Right lung (tissue), 5 donors: ENCODE measurements around the gene CDC42EP3. TPM values are rescaled to one million over a fixed set of nuclear protein-coding genes. Genes with fewer than 3 reads are reported as not detected.

Source experiments
- DNase-seq, 2 donors: peaks; one replicate each; pipeline ENCODE4 v3.0.0-alpha.2; 2013
- polyA plus RNA-seq, 5 donors: library from polyadenylated mRNA; unstranded; fragments of 120-200 nt; gene quantifications; one replicate each; pipeline versions ENCODE4 v1.2.1 to v1.2.3, GENCODE V29; 2013; ENCODE audit warnings: inconsistent platforms in 1 of 5, low replicate concordance in 1 of 5; ENCODE audit not compliant: insufficient read length in 5 of 5, insufficient read depth in 1 of 5

CDC42EP3 gene
- polyA plus RNA-seq, 5 donors: 18.0 to 26.6 (median 22.3) TPM

DNA sequence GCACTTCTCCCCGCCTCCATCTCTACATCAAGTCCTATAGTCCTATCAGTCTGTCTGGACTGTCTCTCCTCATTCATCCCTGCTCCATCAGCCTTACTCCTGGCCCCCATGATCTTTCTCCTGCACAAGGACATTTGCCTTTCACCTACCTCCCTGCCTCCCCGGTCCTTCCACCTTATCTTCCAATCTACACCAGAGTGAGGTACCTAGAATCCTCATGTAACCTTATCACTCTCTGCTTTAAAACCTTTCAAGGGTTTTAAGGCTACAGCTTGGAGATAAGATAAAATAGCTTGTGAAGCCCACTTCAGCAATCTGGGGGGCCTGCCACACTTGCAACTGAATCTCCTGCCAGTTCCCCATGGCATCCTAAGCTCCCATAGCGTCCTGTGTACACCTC, 12.8 kb downstream of the CDC42EP3 start:
- DNase-seq: no peak

DNA sequence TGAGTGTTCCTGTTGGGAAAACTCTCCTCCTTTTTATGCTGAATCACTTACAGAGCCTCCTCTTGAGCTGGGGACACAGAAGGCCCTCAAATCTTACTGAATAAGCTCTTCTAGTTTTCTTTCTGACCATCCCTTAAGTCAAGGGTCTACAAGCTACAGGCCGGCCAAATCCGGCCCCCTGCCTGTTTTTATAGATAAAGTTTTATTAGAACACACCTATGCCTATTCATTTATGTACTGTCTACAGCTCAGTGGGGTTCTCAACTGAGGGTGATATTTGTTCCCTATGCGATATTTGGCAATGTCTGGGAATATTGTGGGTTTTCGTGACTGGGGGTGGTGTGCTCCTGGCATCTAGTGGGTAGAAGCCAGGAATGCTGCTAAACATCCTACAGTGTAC, 14.0 kb downstream of the CDC42EP3 start:
- no peak for DNase-seq

DNA sequence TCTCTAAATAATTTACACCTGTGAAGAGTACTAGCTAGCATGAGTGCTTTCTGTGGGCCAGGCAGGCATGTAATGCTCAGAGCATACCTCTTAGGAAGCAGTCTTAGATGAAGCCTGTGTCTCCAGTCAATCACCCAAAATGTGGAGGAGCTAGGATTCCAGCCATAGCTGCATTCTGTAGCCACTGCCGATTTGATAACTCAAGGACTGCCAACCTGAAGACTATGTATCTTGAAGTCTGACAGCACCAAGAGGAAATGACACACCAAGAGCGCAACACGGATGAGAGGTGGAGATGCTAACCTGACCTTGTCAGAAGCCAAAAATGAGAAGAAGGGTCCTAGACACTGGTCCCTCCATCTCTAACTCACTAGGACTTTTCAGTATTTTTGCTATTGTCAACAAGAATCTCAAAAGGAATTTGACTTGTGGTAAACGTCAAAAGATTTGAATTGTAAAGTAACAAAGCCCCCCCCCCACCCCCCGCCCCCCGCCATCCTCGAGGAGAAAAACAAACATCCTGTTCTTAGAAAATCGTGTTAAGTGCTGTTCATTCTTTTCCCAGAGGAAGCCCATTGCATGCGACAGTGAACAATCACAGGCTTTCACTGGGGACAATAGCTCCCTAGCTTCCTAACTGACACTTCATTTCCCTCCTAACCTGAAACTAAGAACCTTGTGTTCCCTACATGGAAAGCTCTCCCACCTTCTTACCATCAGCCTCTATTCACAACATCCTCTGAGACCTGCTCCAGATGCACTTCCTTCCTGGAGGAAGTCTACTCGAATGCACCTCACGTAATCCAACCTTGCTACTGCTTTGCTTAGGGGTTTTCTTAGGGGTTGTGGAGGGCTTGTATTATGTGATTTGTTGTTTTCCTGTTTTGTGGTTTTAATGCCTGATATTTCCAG, 14.7 kb downstream of the CDC42EP3 start:
- DNase-seq: no peak

DNA sequence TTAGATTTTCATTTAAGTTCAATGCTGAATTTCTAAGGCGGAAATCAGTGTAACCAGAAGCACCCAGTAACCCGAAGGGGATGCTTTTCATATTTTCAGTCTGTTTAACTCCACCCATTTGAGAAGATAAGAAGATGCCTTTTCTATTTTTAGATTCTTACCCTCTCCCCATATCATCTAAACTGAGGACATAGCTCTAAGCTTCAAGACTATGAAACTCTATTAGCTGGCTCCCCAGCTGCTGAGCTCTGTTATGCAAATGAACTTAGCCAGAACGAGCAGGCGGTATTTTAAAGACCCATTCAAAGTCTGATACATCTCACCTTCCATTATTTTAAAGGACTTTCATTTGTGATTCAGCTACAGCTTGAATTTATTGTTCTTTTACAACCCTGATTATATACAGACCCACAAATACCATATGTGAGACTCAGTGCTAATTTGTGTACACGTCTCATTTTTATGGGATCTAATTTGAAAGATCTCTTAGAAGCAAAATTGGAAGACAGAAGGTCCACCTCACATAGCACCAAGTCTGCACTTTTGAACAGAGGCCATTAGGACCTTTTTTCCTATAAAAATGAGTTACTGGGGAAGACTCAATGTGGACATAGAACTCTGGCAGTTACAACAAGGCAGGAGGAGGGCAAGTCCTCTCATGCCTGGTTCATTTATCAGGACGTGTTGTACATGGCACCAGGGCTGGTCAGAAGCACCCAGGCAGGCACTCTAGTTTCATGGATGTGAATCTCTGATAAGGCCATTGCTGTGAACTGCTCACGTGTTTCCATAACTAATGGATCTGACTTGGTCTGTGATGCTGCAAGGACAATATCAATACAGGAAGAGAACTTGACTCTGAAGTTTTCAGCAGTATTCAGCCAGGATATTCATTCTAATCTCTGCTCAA, 16.3 kb downstream of the CDC42EP3 start:
- no peak for DNase-seq

DNA sequence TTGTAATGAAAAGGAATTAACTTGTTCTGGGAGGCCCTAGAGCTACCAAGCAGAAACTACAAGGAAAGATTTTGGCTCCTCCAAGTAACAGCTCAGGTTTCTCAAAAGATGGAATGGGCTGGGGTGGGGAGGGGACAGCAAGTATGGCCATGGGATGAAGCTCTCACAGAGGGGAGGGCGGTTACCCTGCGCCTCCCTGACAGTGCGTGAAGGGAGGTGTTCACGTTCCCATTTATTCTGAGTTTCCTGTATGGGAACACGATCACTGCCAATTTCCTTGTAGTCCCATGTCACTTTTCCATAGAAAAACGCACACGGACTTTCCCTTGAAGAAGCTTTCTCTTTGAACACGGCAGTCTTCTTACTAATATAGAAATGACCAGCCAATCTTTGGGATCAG, 17.0 kb downstream of the CDC42EP3 start:
- DNase-seq: no peak

DNA sequence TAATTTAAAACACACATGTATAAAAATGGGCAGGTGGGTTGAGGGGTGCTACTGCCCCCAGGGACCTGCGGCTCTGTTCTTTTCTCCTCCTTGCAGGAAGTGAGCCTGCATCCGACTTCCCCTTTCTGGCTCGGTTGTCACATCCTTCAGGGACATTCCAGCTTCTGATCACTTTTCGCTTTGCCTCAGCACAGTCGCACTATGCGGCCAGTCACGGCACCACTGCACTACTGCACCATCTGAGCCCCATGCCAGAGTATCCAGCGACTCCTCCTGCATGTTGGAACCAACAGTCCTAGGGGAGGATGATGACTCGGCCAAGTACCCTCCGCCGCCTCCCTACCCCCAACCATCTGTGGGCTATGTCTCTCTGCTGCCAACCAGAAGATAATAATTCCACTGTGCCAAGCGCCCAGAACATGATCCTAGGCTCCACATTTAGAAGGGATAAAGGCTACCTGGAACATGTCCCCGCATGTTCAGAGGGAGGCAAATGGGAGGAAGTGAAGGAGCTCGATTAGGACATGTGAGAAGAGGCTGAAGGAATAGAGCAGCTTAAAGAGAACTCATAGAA, 17.6 kb downstream of the CDC42EP3 start:
- no peak for DNase-seq

DNA sequence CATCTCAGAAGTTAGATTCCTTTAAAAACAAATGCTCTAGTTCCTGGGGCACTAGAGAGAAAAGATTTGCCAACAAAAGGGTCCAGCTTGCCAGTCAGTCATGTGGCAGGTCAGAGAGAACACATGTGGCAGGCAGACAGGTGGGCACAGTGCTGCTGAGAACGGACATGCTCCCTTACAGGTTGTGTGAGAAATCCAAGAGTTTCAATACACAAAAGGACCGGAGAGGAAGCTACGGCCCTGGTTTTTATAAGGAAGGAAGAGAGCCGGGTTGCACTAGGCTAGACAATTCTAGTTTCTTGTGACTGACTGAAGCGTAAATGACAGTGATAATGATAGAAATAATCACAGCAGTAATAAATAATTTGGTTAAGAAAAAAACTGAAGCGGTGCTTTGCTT, 18.3 kb downstream of the CDC42EP3 start:
- no peak for DNase-seq

DNA sequence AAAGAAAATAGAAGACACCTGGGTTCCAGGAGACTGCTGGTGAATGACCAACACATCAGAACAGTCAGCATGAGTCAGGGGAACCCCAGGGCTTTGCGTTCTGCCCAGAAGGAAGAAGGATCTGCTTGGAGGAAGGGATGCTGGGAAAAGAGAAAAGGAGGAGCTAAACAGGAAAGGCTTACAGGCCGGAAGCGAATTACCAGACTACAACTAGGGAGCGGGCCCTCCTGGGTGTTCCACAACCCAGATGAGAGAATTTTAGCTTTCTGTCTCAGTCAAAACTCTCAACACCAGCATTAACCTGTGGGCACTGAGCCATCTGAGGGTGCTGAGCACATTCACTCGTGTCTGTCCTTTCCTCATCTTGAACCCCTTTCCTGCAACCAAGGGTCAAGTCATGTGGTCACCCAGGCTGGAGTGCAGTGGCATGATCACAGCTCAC, 19.2 kb downstream of the CDC42EP3 start:
- no peak for DNase-seq

DNA sequence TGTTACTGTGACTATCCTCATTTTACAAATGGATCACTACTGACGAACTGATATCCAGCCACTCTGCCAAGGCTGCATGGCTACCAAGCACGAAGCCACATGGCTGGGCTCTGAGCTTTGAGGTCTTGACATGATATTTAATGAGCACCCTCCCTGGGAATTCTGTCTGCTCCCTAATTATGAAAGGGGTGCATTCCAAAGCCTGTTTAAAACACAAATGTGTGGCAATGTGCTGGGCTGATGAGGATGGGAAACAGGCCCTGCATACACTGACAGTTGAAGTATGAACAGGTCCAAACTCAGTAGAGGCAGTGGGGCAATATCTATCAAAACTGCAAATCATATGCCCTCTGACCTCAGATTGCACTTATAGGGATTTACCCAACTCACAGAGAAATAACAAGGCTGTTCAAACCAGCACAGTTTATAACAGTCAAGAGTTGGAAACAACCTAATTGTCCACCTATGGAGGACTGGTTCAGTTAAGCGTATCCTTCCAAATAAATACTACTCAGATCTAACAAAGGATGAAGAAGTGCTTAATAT, 20.8 kb downstream of the CDC42EP3 start:
- no peak for DNase-seq

DNA sequence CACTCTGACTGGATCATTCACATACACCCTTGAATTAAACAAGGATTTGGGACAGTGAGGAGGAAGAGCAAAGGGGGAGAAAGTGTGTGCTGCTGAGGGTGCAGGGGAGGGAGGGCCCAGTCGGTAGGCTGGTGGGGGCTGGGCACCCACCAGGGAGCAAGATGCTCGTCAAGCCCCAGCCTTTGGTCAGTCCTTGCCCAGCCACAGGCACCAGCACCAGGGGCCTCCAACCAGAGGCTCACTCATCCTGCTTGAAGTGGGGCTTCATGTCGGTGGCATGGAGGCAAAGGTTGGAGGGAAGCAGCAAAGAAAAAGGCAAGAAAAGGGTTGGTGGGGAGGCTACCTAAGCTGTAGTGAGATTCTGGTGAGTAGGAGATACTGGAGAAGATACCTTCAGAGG, 21.9 kb downstream of the CDC42EP3 start:
- DNase-seq: no peak

DNA sequence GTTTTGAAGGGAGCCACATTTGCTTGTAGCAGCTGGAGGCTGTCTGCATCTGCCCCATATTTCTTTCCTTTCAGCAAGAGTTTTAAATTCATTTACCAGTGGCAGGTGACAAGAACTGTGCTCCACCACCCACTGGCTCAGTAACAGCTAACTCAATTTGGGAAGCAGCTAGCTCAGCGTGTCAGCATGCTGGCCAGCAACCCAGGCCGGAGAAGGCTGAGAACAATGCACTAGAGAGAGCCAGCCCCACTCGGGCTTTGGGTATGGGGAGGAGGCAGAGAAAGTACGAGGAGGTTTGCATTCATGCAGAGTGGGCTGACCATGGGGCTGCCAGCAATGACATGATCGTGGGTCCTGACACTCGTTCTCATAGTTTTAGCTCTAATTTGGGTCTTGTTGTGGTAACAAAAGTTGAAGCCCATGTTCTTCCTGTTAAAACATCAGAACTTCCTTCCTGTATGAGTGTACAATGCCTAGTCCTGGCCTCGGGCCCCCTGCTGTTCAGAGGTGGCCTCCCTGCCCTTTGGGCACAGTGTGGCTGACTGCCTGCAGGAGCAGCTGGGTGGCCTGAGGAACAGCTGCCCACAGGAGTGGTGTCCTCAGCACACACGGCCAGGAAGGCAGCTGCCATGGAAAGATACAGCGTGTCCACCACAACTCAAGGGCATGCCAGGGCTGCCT, 23.0 kb downstream of the CDC42EP3 start:
- DNase-seq: no peak

DNA sequence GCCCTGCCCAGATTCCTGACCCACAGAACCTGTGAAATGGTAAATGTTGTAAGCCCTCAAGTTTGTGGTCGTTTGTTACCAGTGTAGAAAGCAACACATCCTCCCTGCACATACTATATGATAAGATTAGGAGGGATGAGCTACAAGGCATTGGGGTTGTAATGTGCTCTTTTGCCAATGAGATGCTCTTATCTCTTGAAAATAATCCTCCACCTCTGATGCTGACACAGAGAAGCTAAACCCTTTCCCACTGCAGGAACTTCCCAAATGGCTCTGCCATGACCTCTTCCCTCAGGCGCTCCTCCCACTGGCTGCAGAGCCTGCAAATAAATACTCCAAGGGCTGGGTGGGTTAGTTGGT, 23.5 kb downstream of the CDC42EP3 start:
- no peak for DNase-seq

DNA sequence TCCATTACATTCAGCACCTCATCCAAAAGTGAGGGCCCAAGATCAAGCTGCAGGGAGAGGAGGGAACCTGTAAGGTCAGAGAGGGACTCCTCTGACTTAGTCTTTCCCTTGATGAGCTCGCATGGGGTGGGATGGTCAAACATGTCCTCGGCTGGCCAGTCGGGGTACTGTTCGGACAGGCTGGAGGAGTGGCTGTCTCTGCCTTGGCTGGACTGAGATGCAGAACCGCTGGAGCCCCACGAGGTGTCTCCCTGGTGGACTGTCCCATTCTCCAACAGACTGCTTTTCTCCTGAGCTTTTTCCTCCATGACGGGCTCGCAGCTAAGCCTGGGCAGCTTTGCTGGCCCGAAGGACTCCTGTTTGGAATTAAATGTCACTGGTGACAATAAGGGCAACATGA, 25.6 kb downstream of the CDC42EP3 start:
- DNase-seq: no peak

DNA sequence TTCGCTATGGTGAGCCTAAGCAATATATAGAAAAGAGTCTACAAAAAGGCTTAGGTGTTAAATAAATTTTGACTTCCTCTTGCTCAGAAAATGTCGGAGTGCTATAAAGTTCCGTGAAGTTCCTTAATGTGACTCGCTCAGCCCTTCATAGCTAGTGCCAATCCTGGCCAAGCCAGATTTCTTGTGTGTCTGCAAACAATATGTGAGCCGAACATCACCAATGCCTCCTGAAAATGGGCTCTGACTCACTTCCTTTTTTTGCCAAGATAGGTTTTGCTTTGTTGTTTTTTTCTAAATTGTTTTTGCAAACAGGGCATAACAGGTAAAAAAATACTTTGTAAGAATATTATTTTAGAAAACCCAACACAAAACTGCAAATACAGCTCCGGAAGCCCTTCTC, 26.1 kb downstream of the CDC42EP3 start:
- no peak for DNase-seq

DNA sequence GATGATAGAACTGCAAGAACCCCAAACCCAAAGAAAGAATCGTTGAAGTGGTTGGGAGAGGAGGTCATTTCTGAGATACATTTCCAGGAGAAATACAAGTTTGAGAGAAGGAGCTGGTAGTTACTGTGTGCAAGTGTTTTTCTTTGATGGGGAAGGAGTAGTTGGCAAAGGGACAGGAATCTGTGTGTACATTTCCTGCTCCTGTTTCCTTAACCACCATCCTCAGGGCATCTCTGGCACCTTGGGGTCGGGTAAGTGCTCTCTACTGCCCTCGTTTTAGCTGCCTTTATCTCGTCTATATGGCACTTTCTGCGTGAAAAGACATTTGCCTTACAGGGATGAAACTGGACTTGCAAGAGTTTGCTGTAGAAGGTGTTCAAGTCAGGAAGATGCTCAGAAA, 27.3 kb downstream of the CDC42EP3 start:
- DNase-seq: no peak

DNA sequence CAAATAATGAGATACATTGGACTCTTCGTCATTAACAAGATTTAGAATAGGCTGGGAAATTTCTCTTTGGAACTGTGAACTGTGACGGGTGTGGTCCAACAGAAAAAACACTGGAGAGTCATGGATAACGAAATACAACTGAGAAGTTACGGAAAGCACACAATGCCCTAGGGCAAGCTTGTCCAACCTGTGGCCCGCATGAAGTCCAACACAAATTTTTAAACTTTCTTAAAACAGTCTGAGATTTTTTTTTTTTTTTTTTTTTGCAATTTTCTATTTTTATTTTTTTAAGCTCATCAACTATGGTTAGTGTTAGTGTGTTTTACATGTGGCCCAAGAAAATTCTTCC, 27.7 kb downstream of the CDC42EP3 start:
- no peak for DNase-seq

DNA sequence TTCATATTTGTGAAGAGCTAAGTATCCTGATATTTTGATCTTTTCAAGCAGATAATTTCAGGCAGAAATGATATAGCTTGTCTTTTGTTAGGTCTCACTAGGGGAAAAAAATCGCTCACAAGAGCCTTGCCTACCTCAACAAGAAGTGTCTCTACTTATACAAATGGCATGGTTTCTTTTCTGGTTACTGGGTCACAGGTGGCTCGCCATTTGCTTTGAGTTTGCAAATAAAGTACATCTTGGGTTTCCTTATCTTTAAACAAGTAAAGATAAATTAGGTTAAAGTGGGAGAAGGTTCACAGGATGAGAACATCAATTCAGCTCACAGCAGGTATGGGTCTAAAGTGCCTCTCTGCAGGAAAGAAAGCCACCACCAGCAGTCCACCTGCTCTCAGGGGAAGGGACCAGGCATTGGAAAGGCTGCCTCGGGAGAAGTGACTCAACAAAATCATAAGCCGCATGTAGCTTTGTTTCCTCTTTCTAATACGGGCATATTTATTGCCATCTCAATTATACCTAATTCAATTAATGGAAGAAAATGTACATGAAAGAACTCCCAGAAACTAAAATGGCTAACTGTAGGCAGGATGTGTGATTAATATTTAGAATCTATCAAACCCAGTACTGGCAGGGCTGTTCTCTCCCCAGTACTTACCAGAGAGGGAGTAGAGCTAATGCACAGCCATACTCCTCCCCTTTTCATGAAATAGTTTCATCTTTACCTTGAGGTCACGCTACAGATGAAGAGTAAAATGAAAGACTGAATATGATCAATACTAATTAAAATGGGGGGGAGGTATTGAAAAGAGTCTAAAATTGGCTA, 28.3 kb downstream of the CDC42EP3 start:
- DNase-seq: no peak

DNA sequence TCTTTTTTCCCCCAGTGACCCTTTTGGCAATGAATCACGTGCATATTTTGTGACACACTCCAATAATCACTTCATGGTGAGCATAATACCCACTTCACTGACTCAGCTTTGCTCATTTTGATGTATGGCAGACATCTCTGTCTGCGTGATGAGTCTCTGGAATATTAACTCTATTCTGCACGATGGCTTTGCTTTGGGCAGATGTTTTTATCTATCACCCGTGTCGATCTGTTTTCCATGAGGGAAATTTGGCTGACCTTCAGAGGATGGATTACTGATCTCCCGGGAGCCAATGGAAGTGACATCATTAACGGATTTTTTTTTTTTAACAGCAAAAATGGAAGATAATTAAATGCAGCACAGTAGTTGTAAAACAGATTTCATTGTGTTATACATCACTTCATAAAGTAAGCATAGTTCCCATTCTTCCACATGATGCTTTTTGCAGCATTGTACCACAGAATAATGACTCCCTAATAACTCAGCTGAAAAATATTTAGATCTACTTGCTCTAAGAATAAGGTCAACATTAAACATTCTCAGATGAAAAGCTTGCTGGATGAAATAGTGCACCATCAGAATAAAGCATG, 29.8 kb downstream of the CDC42EP3 start:
- no peak for DNase-seq

DNA sequence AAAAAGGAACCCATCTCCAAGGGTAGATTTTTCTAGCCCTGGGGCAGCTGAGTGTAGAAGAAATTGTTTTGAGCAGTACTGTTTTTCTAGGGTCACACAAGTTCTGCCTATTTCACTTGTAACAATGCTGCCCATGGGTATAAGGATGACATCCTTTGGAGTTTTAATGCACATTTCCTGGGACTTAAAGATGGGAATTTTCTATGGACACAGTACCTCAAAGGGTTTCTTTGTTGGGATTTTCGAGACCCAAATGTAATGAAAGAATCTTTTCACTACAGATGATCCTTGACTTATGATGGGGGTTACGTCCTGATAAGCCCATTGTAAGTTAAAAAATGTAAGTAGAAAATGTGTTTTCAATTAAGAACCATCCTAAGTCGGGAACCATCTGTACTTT, 31.8 kb downstream of the CDC42EP3 start:
- no peak for DNase-seq

DNA sequence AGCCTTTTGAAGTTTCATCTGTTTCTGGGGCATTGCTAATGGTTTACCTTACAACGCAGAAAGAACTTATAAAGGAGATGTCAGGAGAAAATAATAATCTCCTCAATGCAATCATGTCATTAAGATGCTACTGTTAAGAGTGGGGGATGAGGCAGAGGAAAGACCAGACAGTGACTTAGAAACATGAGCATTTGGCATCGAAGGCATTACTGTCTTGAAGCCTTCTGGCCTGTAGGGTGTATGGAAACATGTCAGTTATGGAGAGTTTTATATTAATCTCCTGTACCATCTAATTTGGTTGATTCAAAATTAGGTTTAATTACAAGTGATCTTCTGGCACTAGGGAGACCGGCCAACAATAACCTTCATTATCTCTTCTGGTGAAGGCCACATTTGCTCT, 32.5 kb downstream of the CDC42EP3 start:
- DNase-seq: no peak
